Activated T-helper 17 cell treated with anti-CD3 and anti-CD28 coated beads, Interleukin-2, amount 50 U/mL, for 72 hours (primary cell): Measurements from ENCODE around the gene JMY. TPM values are rescaled to one million over a fixed set of nuclear protein-coding genes. Genes with fewer than 3 reads are reported as not detected.

ENCODE experiments used
- ATAC-seq: fragments of 150-1000 bp; cut with Tn5 transposase; replicated peaks from 2 replicates; pipeline ENCODE4 v1.10.0; 2021; ENCODE audit warnings: mild to moderate bottlenecking, moderate library complexity
- H3K27ac Mint-ChIP-seq: one replicate; pipeline ENCODE4 v1.8.0; 2022; ENCODE audit warnings: mixed read lengths
- H3K27me3 Mint-ChIP-seq: one replicate; pipeline ENCODE4 v1.8.0; 2022; ENCODE audit warnings: mixed read lengths
- H3K36me3 Mint-ChIP-seq: one replicate; pipeline ENCODE4 v1.8.0; 2022; ENCODE audit warnings: low read depth, mild to moderate bottlenecking, mixed read lengths
- H3K4me1 Mint-ChIP-seq: one replicate; pipeline ENCODE4 v1.8.0; 2022; ENCODE audit warnings: mixed read lengths
- H3K4me3 Mint-ChIP-seq: one replicate; pipeline ENCODE4 v1.8.0; 2022; ENCODE audit warnings: mild to moderate bottlenecking, mixed read lengths
- H3K9me3 Mint-ChIP-seq: one replicate; pipeline ENCODE4 v1.8.0; 2022; ENCODE audit warnings: mixed read lengths
- total RNA-seq, 2 donors: library from RNA; stranded (reverse); gene quantifications; one replicate each; pipeline ENCODE4 v1.2.3, GENCODE V29; 2022

Gene JMY
- total RNA-seq, 2 donors from 2014 or later = 11.2 to 13.9 TPM

DNA sequence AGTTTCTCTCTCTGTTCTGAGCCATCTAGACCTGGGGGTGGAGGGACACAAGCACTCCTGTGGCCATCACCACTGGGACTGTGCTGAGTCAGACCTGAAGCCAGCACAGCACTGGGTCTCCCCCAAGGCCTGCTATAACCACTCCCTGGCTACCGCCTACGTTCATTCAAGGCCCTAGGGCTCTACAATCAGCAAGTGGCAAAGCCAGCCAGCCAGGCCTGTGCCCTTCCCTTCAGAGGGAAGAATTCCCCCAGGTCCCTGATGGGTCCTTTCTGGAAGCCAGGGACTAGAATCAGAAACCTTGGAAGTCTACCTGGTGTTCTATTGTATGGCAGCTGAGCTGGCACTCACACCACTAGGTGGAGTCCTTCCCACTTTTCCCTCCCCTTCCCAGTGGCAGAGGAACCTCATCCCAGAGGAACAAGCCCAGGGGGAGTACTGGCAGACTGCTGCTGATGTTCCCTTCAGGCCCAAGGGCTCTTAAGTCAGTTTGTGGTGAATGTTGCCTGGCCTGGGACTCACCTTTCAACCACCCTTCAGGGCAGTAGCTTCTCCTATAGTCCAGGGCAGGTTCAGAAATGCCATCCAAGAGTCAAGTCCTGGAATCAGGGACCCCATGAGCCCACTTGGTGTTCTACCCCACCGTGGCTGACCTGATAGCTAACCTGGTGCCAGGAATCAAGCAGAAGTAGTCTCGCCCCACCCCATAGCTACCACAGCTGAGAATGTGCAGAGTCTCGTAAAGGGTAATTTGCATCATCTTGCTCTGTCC is 20.0 kb downstream of the JMY start:
- ATAC-seq = peak; percentile 97
- Mint-ChIP-seq H3K4me3 (peak overlapping the region; percentile 37), H3K9me3 (no peaks in the 10 kb centered on the region), H3K36me3 (peaks cover 14% of the 10 kb centered on the region), H3K27me3 (no peaks in the 10 kb centered on the region), H3K4me1 (peaks cover 31% of the 10 kb centered on the region), H3K27ac (peak overlapping the region; percentile 20)

DNA sequence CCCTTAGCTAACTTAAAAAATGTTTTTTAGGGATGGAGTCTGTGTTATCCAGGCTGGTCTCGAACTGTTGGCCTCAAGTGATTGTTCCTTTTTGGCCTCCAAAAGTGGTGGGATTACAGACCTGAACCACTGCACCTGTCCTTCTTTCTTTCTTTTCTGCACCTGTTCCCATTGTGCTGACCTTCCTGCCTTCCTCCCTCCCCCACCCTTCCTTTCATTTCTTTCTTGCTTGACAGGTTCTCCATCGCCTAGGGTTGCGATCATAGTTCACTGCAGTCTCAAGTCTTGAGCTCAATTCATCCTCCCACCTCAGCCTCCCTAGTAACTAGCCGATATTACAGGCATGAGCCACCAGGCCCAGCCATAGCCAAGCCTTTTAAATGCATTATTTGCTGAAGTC is 20.6 kb downstream of the JMY start:
- H3K9me3 Mint-ChIP-seq = no peaks in the 10 kb centered on the region
- no peaks in the 10 kb centered on the region for H3K27me3 Mint-ChIP-seq
- peaks cover 31% of the 10 kb centered on the region for H3K4me1 Mint-ChIP-seq
- ATAC-seq = no peak
- no peak overlapping the region for H3K27ac Mint-ChIP-seq
- peaks cover 14% of the 10 kb centered on the region for H3K36me3 Mint-ChIP-seq
- H3K4me3 Mint-ChIP-seq = no peak overlapping the region

DNA sequence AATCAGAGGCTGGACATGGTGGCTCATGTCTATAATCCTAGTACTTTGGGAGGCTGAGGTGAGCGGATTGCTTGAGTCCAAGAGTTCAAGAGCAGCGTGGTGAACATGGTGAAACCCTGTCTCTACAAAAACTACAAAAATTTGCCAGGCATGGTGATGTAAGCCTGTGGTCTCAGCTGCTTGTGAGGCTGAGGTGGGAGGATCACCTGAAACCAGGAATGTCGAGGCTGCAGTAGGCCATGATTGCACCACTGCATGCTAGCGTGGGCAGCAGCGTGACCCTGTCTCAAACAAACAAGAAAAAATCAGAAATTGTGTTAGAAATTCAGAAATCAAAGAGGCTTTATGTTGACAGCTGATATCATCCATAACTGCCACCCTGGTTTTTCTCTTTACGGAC is 21.4 kb downstream of the JMY start:
- H3K27me3 Mint-ChIP-seq = no peaks in the 10 kb centered on the region
- H3K4me3 Mint-ChIP-seq = no peak overlapping the region
- H3K4me1 Mint-ChIP-seq = peaks cover 34% of the 10 kb centered on the region
- ATAC-seq = no peak
- H3K9me3 Mint-ChIP-seq = no peaks in the 10 kb centered on the region
- H3K27ac Mint-ChIP-seq = no peak overlapping the region
- H3K36me3 Mint-ChIP-seq = peaks cover 9% of the 10 kb centered on the region

DNA sequence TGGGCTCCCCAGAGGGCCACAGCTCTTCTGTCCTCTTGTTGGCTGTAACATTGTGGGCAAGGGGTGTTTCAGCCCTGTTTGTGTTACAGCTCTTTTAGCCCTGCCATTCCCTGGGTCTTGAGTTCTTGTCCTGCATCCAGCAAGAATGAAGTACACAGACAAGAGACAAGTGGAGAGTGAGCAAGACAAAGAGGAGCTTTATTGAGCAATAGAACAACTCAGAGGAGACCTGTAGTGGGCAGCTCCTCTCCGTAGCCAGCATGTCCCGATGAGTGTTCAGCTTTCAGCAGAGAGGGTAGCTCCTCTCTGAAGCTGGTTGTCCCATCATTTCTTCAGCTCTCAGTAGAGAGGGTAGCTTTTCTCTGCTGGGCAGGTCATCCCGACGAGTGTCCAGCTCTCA is 22.9 kb downstream of the JMY start:
- no peak for ATAC-seq
- no peak overlapping the region for H3K27ac Mint-ChIP-seq
- no peaks in the 10 kb centered on the region for H3K36me3 Mint-ChIP-seq
- peaks cover 29% of the 10 kb centered on the region for H3K4me1 Mint-ChIP-seq
- H3K27me3 Mint-ChIP-seq = no peaks in the 10 kb centered on the region
- no peak overlapping the region for H3K4me3 Mint-ChIP-seq
- H3K9me3 Mint-ChIP-seq = no peaks in the 10 kb centered on the region

DNA sequence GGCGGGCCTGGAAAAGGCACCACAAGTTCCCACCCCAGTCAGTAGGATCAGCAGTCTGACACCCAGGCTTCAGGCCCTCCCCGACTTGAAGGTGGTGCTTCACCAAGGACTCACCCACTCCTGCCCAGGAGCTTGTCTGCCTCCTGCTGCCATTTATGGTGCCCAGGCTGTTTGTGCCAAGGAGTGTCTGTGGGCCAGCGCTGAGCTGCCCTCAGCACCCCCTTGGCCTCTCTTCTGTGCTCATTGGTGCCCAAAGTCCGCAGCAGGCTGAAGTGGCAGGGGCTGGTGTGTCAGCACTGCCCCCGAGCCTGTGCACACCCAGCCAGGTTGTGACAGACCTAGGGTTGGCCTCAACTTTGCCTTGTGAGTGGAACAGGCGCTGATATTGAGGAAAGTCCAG is 23.5 kb downstream of the JMY start:
- Mint-ChIP-seq H3K36me3 (no peaks in the 10 kb centered on the region), H3K27me3 (no peaks in the 10 kb centered on the region), H3K4me3 (no peak overlapping the region), H3K4me1 (peaks cover 26% of the 10 kb centered on the region), H3K9me3 (no peaks in the 10 kb centered on the region), H3K27ac (no peak overlapping the region)
- no peak for ATAC-seq

DNA sequence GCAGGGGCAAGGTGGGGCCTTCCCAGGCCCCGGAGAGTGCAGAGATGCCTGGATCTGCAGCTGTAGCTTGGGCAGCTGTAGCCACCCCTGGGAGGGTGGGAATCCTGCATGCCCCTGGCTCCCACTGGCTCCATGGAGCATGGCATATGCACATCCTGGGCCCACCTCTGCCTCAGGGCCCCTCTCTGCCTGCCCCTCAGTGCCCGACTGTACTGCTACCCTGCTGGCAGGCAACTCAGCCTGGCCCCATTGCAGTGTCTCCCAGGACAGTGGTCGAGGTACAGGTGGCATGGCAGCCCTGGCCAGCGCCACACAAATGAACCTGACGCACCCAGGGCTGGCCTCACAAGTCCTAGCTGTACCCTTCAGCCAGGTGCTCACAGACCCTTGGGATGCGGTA is 23.9 kb downstream of the JMY start:
- Mint-ChIP-seq H3K4me3 (no peak overlapping the region), H3K9me3 (no peaks in the 10 kb centered on the region), H3K4me1 (peaks cover 22% of the 10 kb centered on the region), H3K36me3 (no peaks in the 10 kb centered on the region), H3K27ac (no peak overlapping the region), H3K27me3 (no peaks in the 10 kb centered on the region)
- no peak for ATAC-seq

DNA sequence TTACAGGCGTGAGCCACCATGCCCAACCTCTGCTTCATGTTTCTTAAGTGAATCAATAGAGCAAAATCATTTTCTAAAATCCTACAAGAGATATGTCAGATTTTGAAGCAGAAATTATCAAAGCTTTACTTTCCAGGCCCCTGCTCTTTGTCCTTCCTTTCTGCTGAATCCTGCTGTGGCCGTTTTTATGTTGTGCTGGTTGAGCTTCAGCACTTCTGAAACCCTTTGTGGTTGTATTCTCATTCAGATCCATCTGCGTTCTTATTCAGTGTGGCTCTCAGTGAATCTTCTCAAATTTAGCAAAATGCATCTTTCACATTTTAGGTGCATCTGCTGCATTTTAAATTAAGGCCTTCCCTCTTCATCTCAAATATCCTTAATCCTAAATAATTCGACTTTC is 26.0 kb downstream of the JMY start:
- no peaks in the 10 kb centered on the region for H3K27me3 Mint-ChIP-seq
- no peak overlapping the region for H3K4me3 Mint-ChIP-seq
- H3K36me3 Mint-ChIP-seq = no peaks in the 10 kb centered on the region
- H3K27ac Mint-ChIP-seq = no peak overlapping the region
- H3K9me3 Mint-ChIP-seq = no peaks in the 10 kb centered on the region
- ATAC-seq = peak; percentile 56
- H3K4me1 Mint-ChIP-seq = peaks cover 9% of the 10 kb centered on the region

DNA sequence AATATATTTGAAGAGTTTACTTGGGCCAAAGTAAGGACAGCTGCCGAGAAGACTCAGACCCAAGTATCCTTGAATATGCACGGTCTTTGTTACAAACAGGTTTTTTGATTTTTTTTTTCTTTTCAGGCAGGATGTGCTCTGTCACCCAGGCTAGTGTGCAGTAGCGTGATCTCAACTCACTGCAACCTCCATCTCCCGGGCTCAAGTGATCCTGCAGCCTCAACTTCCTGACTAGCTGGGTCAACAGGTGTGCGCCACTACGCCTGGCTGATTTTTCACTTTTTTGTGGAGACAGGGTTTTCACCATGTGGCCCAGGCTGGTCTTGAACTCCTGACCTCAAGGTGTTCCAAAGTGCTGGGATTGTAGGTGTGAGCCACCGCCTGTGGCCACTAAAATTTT is 27.4 kb downstream of the JMY start:
- Mint-ChIP-seq H3K27ac (no peak overlapping the region), H3K27me3 (no peaks in the 10 kb centered on the region), H3K4me1 (peaks cover 14% of the 10 kb centered on the region), H3K9me3 (no peaks in the 10 kb centered on the region), H3K4me3 (no peak overlapping the region), H3K36me3 (no peaks in the 10 kb centered on the region)
- ATAC-seq = peak; percentile 35

DNA sequence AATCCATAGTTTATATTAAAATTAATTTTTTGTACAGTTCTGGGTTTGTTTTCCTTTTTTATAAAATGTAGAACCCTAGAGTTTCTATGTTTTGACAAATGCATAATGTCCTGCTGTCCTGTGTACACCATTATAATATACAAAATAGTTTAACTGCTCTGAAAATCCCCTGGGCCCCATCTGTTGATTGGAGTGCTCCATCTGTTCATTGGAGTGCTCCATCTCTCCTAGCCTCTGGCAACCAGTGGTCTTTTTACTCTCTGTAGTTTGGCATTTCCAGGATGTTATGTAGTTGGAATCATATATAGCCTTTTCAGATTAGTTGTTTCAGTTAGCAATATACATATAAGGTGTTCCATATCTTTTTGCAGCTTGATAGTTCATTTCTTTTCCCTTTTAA is 31.2 kb downstream of the JMY start:
- Mint-ChIP-seq H3K4me3 (no peak overlapping the region), H3K36me3 (peaks cover 6% of the 10 kb centered on the region), H3K4me1 (peaks cover 14% of the 10 kb centered on the region), H3K9me3 (no peaks in the 10 kb centered on the region), H3K27me3 (no peaks in the 10 kb centered on the region), H3K27ac (no peak overlapping the region)
- no peak for ATAC-seq

DNA sequence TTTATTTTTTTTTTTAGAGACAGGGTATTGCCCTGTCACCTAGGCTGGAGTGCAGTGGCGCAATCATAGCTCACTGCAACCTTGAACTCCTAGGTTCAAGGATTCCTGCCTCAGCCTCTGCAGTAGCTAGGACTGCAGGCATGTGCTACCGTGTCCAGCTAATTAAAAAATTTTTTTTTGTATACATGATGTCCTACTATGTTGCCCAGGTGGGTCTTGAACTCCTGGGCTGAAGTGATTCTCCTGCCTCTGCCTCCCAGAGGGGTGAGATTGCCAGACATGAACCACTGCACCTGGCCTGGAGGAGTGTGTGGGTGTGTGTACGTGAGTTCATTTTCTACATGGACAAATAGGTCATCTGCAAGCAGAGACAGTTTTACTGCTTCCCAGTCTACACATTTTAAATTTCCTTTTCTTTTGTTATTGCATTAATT is 33.8 kb downstream of the JMY start:
- Mint-ChIP-seq H3K9me3 (no peaks in the 10 kb centered on the region), H3K27me3 (no peaks in the 10 kb centered on the region), H3K27ac (no peak overlapping the region), H3K4me3 (no peak overlapping the region), H3K36me3 (peaks cover 6% of the 10 kb centered on the region), H3K4me1 (peaks cover 17% of the 10 kb centered on the region)
- ATAC-seq = no peak

DNA sequence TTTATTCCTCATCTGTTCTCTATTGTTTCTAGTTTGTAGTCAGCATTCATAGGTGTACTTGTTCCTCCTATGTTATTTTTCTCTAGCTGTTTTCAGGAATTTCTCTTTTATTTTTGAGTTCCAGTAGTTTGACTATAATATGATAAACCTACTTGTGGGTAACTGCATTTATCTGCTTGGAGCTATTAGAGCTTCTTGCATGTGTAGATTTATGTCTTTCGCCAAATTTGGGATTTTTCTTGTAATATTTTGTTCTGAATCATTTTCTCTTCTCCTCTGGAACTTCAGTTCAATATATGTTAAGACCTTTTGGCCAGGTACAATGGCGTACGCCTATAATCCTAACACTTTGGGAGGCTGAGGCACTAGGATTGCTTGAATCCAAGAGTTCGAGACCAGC is 37.4 kb downstream of the JMY start:
- Mint-ChIP-seq H3K4me1 (peaks cover 19% of the 10 kb centered on the region), H3K27ac (no peak overlapping the region), H3K36me3 (peaks cover 18% of the 10 kb centered on the region), H3K4me3 (no peak overlapping the region), H3K27me3 (no peaks in the 10 kb centered on the region), H3K9me3 (no peaks in the 10 kb centered on the region)
- ATAC-seq = no peak

DNA sequence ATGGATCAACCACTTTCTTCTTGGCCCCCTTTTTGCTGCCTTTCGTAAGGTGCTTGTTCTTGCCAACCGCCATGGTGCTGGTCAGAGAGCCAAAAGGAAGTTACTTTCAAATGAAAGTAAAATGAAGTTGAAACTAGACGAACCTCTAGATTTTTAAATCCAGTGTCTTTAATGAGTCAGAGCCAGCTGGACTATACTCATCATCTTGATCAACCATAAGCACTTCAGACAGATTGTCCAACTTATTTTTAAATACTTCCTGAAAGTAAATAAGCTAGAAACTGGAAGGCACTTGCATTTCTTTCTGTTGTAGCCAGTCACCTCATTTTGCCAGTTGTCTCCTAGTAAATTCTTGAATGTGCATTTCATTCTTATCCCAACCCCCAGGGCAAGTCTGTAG is 48.9 kb downstream of the JMY start:
- H3K9me3 Mint-ChIP-seq = no peaks in the 10 kb centered on the region
- H3K4me3 Mint-ChIP-seq = no peak overlapping the region
- ATAC-seq = no peak
- H3K4me1 Mint-ChIP-seq = peaks cover 7% of the 10 kb centered on the region
- no peak overlapping the region for H3K27ac Mint-ChIP-seq
- H3K36me3 Mint-ChIP-seq = peaks cover 67% of the 10 kb centered on the region
- H3K27me3 Mint-ChIP-seq = no peaks in the 10 kb centered on the region

DNA sequence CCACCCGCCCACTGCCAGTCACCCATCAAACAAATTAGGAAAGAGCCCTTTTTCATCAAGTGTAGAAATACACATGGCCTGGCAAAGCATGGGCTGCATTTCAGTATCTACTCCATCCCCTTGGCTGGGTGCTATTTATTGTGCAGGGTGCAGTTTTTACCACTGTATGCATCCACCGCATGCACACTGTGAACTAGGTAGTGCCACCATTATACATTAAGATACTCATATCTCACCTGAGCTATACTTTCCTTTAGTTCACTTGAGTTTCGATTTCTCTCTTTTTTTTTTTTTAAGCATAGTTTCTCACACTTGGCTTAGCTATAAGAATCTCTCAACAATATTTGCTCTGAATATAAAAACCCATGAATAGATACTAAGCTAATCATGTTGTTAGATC is 49.4 kb downstream of the JMY start:
- H3K36me3 Mint-ChIP-seq = peaks cover 67% of the 10 kb centered on the region
- no peaks in the 10 kb centered on the region for H3K9me3 Mint-ChIP-seq
- no peaks in the 10 kb centered on the region for H3K27me3 Mint-ChIP-seq
- H3K4me1 Mint-ChIP-seq = peaks cover 7% of the 10 kb centered on the region
- no peak overlapping the region for H3K27ac Mint-ChIP-seq
- peak; percentile 38 for ATAC-seq
- H3K4me3 Mint-ChIP-seq = no peak overlapping the region

DNA sequence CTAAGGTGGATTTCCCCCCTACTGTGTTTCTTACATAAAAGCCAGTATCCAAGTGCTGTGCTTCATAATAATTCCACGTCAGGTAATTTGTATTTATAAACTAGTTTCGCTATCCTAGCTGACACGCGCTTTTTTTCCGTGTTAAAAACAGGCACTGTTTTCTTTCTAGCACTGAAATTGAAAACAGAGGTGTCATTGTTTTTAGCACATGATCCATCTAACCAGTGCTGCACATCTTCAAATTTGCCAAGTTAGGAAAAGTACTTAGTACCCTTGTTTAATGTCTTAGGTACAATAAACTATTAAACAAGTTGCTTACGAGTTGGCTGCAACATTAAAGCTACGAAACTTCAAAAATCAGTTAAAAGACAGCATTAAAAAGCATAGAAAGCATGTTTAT is 49.9 kb downstream of the JMY start:
- peaks cover 7% of the 10 kb centered on the region for H3K4me1 Mint-ChIP-seq
- H3K9me3 Mint-ChIP-seq = no peaks in the 10 kb centered on the region
- peaks cover 68% of the 10 kb centered on the region for H3K36me3 Mint-ChIP-seq
- H3K4me3 Mint-ChIP-seq = no peak overlapping the region
- ATAC-seq = no peak
- H3K27ac Mint-ChIP-seq = no peak overlapping the region
- no peaks in the 10 kb centered on the region for H3K27me3 Mint-ChIP-seq

DNA sequence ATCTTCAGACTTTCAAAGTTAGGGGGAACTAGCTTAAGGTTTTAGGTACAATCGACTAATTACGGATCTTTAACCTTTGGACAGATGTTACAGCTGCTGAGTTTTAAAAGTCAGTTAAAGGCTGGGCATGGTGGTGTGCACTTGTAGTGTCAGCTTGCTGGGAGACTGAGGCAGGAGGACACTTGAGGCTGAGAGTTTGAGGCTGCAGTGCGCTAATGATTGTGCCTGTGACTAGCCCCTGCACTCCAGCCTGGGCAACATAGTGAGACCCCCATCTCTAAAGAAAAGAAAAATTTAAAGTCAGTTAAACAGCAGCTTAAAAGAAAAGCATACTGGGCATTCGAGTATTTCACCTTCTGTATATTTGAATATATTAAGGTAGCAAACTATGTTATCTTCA is 51.4 kb downstream of the JMY start:
- H3K4me1 Mint-ChIP-seq = peaks cover 7% of the 10 kb centered on the region
- no peak overlapping the region for H3K27ac Mint-ChIP-seq
- no peak overlapping the region for H3K4me3 Mint-ChIP-seq
- H3K27me3 Mint-ChIP-seq = no peaks in the 10 kb centered on the region
- peaks cover 71% of the 10 kb centered on the region for H3K36me3 Mint-ChIP-seq
- no peaks in the 10 kb centered on the region for H3K9me3 Mint-ChIP-seq
- ATAC-seq = no peak

DNA sequence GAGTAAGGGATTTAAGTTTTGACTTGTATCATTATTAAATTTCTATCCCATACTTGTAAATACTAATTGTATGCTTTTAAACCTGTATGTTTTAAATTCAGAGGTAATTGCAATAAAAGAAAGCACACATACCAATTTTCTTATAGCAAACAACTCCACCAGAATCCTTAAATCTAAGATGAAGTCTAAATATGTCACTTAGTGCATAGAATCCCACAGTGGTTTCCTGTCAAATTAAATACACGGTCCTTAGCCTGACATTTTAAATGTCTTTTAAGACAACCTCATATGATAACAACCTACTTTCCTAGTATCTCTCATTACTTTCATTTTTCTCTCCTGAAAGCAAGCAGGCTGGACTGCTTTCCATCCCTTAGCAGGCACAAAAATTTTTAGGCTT is 52.0 kb downstream of the JMY start:
- no peak overlapping the region for H3K27ac Mint-ChIP-seq
- H3K4me1 Mint-ChIP-seq = peaks cover 7% of the 10 kb centered on the region
- no peaks in the 10 kb centered on the region for H3K27me3 Mint-ChIP-seq
- no peak for ATAC-seq
- H3K4me3 Mint-ChIP-seq = no peak overlapping the region
- H3K9me3 Mint-ChIP-seq = no peaks in the 10 kb centered on the region
- H3K36me3 Mint-ChIP-seq = peaks cover 70% of the 10 kb centered on the region
